ENCODE measurements around the gene MRPS26. TPM values are rescaled to one million over a fixed set of nuclear protein-coding genes. Genes with fewer than 3 reads are reported as not detected.
"Not testable (repeated sequence)": the region's sequence is repeated elsewhere in the genome, so short reads cannot be mapped to it uniquely, and the experiment has no call there.

MRPS26 gene
- polyA plus RNA-seq, 3 donors, result 19.4 to 36.6 (median 29.8) TPM

DNA sequence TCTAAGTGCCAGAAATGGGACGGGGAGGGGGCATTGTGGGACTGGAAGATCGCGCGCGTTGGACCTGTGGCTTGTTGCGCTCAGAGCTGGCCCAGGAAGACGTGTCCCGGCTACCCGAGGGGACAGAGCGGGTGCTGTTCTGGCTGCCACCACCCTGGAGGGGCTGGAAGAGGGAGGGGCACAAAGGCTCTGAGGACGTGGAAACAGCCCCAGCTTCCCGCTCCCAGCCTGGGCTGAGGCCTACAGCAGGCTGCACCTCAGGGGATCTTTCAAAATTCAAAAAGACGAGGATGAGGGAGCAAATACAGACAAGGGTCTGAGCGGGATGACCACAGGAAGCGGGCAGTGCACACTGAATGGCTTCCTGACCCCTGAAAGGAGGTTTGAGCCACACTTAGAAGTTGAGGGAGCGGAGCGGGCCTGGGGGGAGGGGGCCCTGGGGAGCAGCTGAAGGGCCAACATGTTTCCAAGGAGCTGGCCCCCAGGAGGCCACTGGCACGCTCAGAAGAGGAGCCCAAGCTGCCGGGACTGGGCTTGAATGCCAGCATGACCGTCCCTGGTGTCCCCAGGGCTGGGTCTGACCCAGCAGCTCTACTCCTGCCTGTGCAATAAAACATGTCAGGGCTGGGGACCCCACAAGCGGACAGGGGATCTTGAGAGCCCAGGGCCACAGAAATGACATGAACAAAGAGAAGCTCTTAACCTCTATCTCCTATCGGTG is 26.8 kb downstream of the MRPS26 start:
- H4K20me1 ChIP-seq (ENCODE audit: insufficient read depth, low read length), result no peaks in the 10 kb centered on the region
- H3K4me3 Mint-ChIP-seq, result peak overlapping the region; percentile 74 to 88
- H3K36me3 Mint-ChIP-seq, result peaks cover 0 to 5% of the 10 kb centered on the region in 2 donors
- H3K36me3 ChIP-seq (replicated peaks in 1 of 2; ENCODE audit: control insufficient read depth in 1 of 2, insufficient read depth in 2 of 2, low read length in 2 of 2), result no peaks in the 10 kb centered on the region
- peaks cover 11 to 37% of the 10 kb centered on the region in 2 donors for H3K27me3 ChIP-seq (ENCODE audit: control insufficient read depth in 2 of 2, insufficient read depth in 2 of 2, low read length in 2 of 2)
- peak overlapping the region; percentile 81 for H2AFZ ChIP-seq (ENCODE audit: insufficient read depth, low read depth, low read length, poor library complexity, severe bottlenecking)
- no peak overlapping the region for H3K27ac Mint-ChIP-seq
- TF ChIP-seq, protein P1, sequence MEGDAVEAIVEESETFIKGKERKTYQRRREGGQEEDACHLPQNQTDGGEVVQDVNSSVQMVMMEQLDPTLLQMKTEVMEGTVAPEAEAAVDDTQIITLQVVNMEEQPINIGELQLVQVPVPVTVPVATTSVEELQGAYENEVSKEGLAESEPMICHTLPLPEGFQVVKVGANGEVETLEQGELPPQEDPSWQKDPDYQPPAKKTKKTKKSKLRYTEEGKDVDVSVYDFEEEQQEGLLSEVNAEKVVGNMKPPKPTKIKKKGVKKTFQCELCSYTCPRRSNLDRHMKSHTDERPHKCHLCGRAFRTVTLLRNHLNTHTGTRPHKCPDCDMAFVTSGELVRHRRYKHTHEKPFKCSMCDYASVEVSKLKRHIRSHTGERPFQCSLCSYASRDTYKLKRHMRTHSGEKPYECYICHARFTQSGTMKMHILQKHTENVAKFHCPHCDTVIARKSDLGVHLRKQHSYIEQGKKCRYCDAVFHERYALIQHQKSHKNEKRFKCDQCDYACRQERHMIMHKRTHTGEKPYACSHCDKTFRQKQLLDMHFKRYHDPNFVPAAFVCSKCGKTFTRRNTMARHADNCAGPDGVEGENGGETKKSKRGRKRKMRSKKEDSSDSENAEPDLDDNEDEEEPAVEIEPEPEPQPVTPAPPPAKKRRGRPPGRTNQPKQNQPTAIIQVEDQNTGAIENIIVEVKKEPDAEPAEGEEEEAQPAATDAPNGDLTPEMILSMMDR (IDR thresholded peaks at IDR 0.05), result no peak
- H3K4me1 Mint-ChIP-seq, result peaks cover 29% of the 10 kb centered on the region
- WGBS (ENCODE audit: insufficient coverage), result 83% methylated on average over 21 of the region's 22 CpGs
- intact Hi-C loops (cut with micrococcal nuclease), result no loop called here
- peak overlapping the region in 2 of 3 experiments; percentile 7 to 69 for H3K4me3 ChIP-seq (replicated peaks in 1 of 3; ENCODE audit: low read depth in 2 of 3, low read length in 3 of 3)
- H3K79me2 ChIP-seq (ENCODE audit: insufficient read depth, low read length), result no peaks in the 10 kb centered on the region
- H3K9me3 ChIP-seq (replicated peaks in 1 of 2; ENCODE audit: control insufficient read depth in 1 of 2, insufficient read depth in 1 of 2, low read length in 2 of 2), result no peaks in the 10 kb centered on the region
- peak overlapping the region; percentile 80 for H3K4me2 ChIP-seq (replicated peaks; ENCODE audit: extremely low read depth, low read length, poor library complexity, severe bottlenecking)
- no peak overlapping the region for H3K27ac ChIP-seq (ENCODE audit: low read depth in 1 of 2, low read length in 2 of 2)
- DNase-seq, result no peak
- peaks cover 24 to 31% of the 10 kb centered on the region in 2 donors for H3K4me1 ChIP-seq (ENCODE audit: control insufficient read depth in 1 of 2, insufficient read depth in 2 of 2, low read length in 2 of 2)
- no peak overlapping the region for H3K9ac ChIP-seq (ENCODE audit: insufficient read depth, low read length, poor library complexity, severe bottlenecking)
- peaks cover 3 to 15% (median 11%) of the 10 kb centered on the region in 7 donors for H3K9me3 Mint-ChIP-seq
- peaks cover 37 to 61% (median 47%) of the 10 kb centered on the region in 3 donors for H3K27me3 Mint-ChIP-seq (ENCODE audit: low read depth in 3 of 3)

DNA sequence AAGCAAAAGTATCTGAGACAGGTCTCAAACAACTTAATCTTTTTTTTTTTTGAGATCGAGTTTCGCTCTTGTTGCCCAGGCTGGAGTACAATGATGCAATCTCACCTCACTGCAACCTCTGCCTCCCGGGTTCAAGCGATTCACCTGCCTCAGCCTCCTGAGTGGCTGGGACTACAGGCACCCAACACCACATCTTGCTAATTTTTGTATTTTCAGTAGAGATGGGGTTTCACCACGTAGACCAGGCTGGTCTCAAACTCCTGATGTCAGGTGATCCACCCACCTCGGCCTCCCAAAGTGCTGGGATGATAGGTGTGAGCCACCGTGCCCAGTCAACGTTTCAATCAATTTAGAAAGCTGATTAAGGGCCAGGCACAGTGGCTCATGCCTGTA is 27.4 kb downstream of the MRPS26 start:
- Histone ChIP-seq H3K4me1 (ENCODE audit: control insufficient read depth in 1 of 2, insufficient read depth in 2 of 2, low read length in 2 of 2) (peaks cover 26 to 34% of the 10 kb centered on the region in 2 donors), H3K27me3 (ENCODE audit: control insufficient read depth in 2 of 2, insufficient read depth in 2 of 2, low read length in 2 of 2) (peaks cover 11 to 41% of the 10 kb centered on the region in 2 donors)
- H3K27ac Mint-ChIP-seq; H3K79me2 ChIP-seq (ENCODE audit: insufficient read depth, low read length); H3K36me3 Mint-ChIP-seq; H3K4me3 ChIP-seq (replicated peaks in 1 of 3; ENCODE audit: low read depth in 2 of 3, low read length in 3 of 3); H3K9me3 ChIP-seq (replicated peaks in 1 of 2; ENCODE audit: control insufficient read depth in 1 of 2, insufficient read depth in 1 of 2, low read length in 2 of 2); intact Hi-C loops (cut with micrococcal nuclease); H3K27ac ChIP-seq (ENCODE audit: low read depth in 1 of 2, low read length in 2 of 2); H4K20me1 ChIP-seq (ENCODE audit: insufficient read depth, low read length); H3K9ac ChIP-seq (ENCODE audit: insufficient read depth, low read length, poor library complexity, severe bottlenecking); H3K4me2 ChIP-seq (replicated peaks; ENCODE audit: extremely low read depth, low read length, poor library complexity, severe bottlenecking); DNase-seq; H3K36me3 ChIP-seq (replicated peaks in 1 of 2; ENCODE audit: control insufficient read depth in 1 of 2, insufficient read depth in 2 of 2, low read length in 2 of 2); H2AFZ ChIP-seq (ENCODE audit: insufficient read depth, low read depth, low read length, poor library complexity, severe bottlenecking): not testable (repeated sequence)
- H3K9me3 Mint-ChIP-seq, result peaks cover 3 to 19% (median 14%) of the 10 kb centered on the region in 7 donors
- peak overlapping the region in 1 of 2 donors; percentile 88 for H3K4me3 Mint-ChIP-seq
- peaks cover 33% of the 10 kb centered on the region for H3K4me1 Mint-ChIP-seq
- 100% methylated on average over 6 of the region's 8 CpGs for WGBS (ENCODE audit: insufficient coverage)
- H3K27me3 Mint-ChIP-seq (ENCODE audit: low read depth in 3 of 3), result peaks cover 37 to 64% (median 48%) of the 10 kb centered on the region in 3 donors

Measured in CD14-positive monocyte (primary cell).